OCI-LY1 (cell line): ENCODE measurements around the gene ITGB4.

Source experiments
- CTCF ChIP-seq: fragments of 200-600 bp; sonication (generic), shearing (Covaris generic); IDR thresholded peaks from 2 replicates; pipeline ENCODE4 v1.5.1; 2017; ENCODE audit warnings: mild to moderate bottlenecking, antibody characterized with exemption, low read length, moderate library complexity, mixed read lengths
- EZH2 ChIP-seq: fragments of 200-600 bp; sonication (generic), shearing (Covaris generic); IDR thresholded peaks from 2 replicates; pipeline ENCODE4 v1.8.0; 2017; ENCODE audit warnings: borderline replicate concordance, mixed run types, mild to moderate bottlenecking, antibody characterized with exemption, low read length, moderate library complexity, mixed read lengths

- TF ChIP-seq CTCF = no peak
- no peak for TF ChIP-seq EZH2
Measured at GRCh38 chr17:75740631-75741077, 19.4 kb downstream of the ITGB4 start.
